GM12878 (cell line): ENCODE results near the gene NCAN. TPM values are rescaled to one million over a fixed set of nuclear protein-coding genes. Genes with fewer than 3 reads are reported as not detected.

Experiments used
- ATAC-seq: fragments of 200-7000 bp; cut with Tn5 transposase; 3 replicates; pipeline ENCODE4 v1.9.1; 2020; ENCODE audit warnings: mild to moderate bottlenecking, moderate library complexity
- BruUV-seq: library from RNA; stranded (reverse); fragments of 400-500 nt; replicated peaks from 2 replicates; lab custom pipeline; 2021; lab: Mats Ljungman, UMichigan
- CTCF ChIA-PET: fragments of 300-600 bp; sonication (Branson Sonifier 250); formaldehyde crosslinking; extraction: SDS; loops from one replicate; lab custom pipeline; 2021; ENCODE audit warnings: inconsistent platforms; lab: Yijun Ruan, JAX
- POLR2A ChIA-PET: fragments of 350-600 bp; formaldehyde crosslinking; extraction: SDS; loops from one replicate; lab custom pipeline; 2021; ENCODE audit warnings: inconsistent platforms; lab: Charles Lee
- RAD21 ChIA-PET: fragments of 300-600 bp; sonication (Branson Sonifier 250); formaldehyde crosslinking; loops from one replicate; lab custom pipeline; 2023; ENCODE audit warnings: antibody characterized with exemption; ENCODE audit not compliant: unreplicated experiment; lab: Charles Lee
- SMC1A ChIA-PET: fragments of 300-600 bp; sonication (Branson Sonifier 250); formaldehyde crosslinking; loops from one replicate; lab custom pipeline; 2023; ENCODE audit not compliant: unreplicated experiment, uncharacterized antibody; lab: Charles Lee
- DNase-seq: peaks from one replicate; pipeline ENCODE4 v3.0.0-alpha.2; 2011; ENCODE audit warnings: low read depth, low spot score
- FAIRE-seq: peaks from 3 replicates; lab custom pipeline; 2011; peaks lifted over from hg19 to GRCh38; lab: Jason Lieb, UNC
- H2AFZ ChIP-seq: 2 replicates; pipeline ENCODE4 v1.6.0; 2011; ENCODE audit warnings: low read depth, low read length, control low read depth; ENCODE audit not compliant: control insufficient read depth
- H3K27ac ChIP-seq: 2 replicates; pipeline ENCODE4 v1.5.1; 2011; ENCODE audit warnings: control low read depth; ENCODE audit not compliant: control insufficient read depth, insufficient read depth
- H3K27me3 ChIP-seq, 2 experiments: replicated peaks in 1 of 2; 2 replicates each; pipeline versions ENCODE4 v1.6.0 to v1.6.1; 2011; ENCODE audit warnings: low read length in 1 of 2; ENCODE audit not compliant: control insufficient read depth in 2 of 2, insufficient read depth in 2 of 2
- H3K36me3 ChIP-seq, 2 experiments: 2 replicates each; pipeline ENCODE4 v1.5.1; 2011; ENCODE audit warnings: low read length in 1 of 2; ENCODE audit not compliant: control insufficient read depth in 2 of 2, insufficient read depth in 2 of 2
- H3K4me1 ChIP-seq: 2 replicates; pipeline ENCODE4 v1.6.1; 2011; ENCODE audit warnings: mild to moderate bottlenecking, low read length, moderate library complexity, mixed read lengths; ENCODE audit not compliant: control insufficient read depth, insufficient read depth
- H3K4me2 ChIP-seq: 2 replicates; pipeline ENCODE4 v1.6.0; 2011; ENCODE audit warnings: control low read depth; ENCODE audit not compliant: control insufficient read depth, insufficient read depth
- H3K4me3 ChIP-seq: fragments of 200-600 bp; sonication (generic); 2 replicates; pipeline ENCODE4 v1.5.1; 2016
- H3K79me2 ChIP-seq: 2 replicates; pipeline ENCODE4 v1.6.0; 2011; ENCODE audit warnings: low read length; ENCODE audit not compliant: control insufficient read depth, insufficient read depth
- H3K9ac ChIP-seq: 2 replicates; pipeline ENCODE4 v1.8.0; 2011; ENCODE audit warnings: low read length, control low read depth, mixed read lengths; ENCODE audit not compliant: control insufficient read depth, insufficient read depth
- H3K9me3 ChIP-seq: replicated peaks from 3 replicates; pipeline ENCODE4 v1.5.1; 2011; ENCODE audit warnings: mild to moderate bottlenecking, low read length; ENCODE audit not compliant: control insufficient read depth, insufficient read depth
- H4K20me1 ChIP-seq: 2 replicates; pipeline ENCODE4 v1.6.0; 2011; ENCODE audit not compliant: control insufficient read depth, insufficient read depth
- ATF7 ChIP-seq: fragments of 450-650 bp; IDR thresholded peaks from 2 replicates; pipeline ENCODE4 v1.6.1; 2016; ENCODE audit warnings: low read depth, mild to moderate bottlenecking
- BACH1 ChIP-seq: fragments of 450-650 bp; IDR thresholded peaks from 2 replicates; pipeline ENCODE4 v1.6.1; 2017; ENCODE audit warnings: mild to moderate bottlenecking, borderline replicate concordance
- BHLHE40 ChIP-seq, 2 experiments: fragments of 450-650 bp in 1 of 2; IDR thresholded peaks; 2 replicates each; pipeline ENCODE4 v1.6.1; 2011 to 2017; ENCODE audit warnings: low read depth in 2 of 2, borderline replicate concordance in 1 of 2, improper control_type of control experiment in 1 of 2, low read length in 1 of 2, mild to moderate bottlenecking in 1 of 2
- BRCA1 ChIP-seq: IDR thresholded peaks from 2 replicates; pipeline ENCODE4 v1.6.1; 2011; ENCODE audit warnings: low read depth, low read length, improper control_type of control experiment
- EZH2 ChIP-seq: IDR thresholded peaks from 2 replicates; pipeline ENCODE4 v1.6.1; 2012; ENCODE audit warnings: low read depth, mild to moderate bottlenecking, control low read depth, inconsistent platforms, low read length, borderline replicate concordance; ENCODE audit not compliant: control insufficient read depth
- HCFC1 ChIP-seq: fragments of 150-350 bp; IDR thresholded peaks from 2 replicates; pipeline ENCODE4 v1.6.1; 2014; ENCODE audit warnings: low read length
- MYB ChIP-seq: fragments of 150-350 bp; IDR thresholded peaks from 2 replicates; pipeline ENCODE4 v1.6.1; 2014; ENCODE audit warnings: mild to moderate bottlenecking, low read depth, low read length, borderline replicate concordance
- MYC ChIP-seq: IDR thresholded peaks from 2 replicates; pipeline ENCODE4 v1.6.1; 2011; ENCODE audit warnings: mild to moderate bottlenecking, low read length, moderate library complexity, inconsistent platforms; ENCODE audit not compliant: insufficient read depth, insufficient replicate concordance, insufficient read length, severe bottlenecking
- NFYA ChIP-seq: IDR thresholded peaks from 2 replicates; pipeline ENCODE4 v1.6.1; 2011; ENCODE audit warnings: low read depth, mild to moderate bottlenecking, low read length, improper control_type of control experiment, borderline replicate concordance
- PRDM15 ChIP-seq: fragments of 450-650 bp; formaldehyde crosslinking; IDR thresholded peaks from 2 replicates; pipeline ENCODE4 v1.4.0; 2020; ENCODE audit warnings: mild to moderate bottlenecking, moderate library complexity
- SREBF2 ChIP-seq: IDR thresholded peaks from 2 replicates; pipeline ENCODE4 v1.6.1; 2012; ENCODE audit warnings: mild to moderate bottlenecking, low read length
- SUPT20H ChIP-seq: IDR thresholded peaks from 2 replicates; pipeline ENCODE4 v1.6.1; 2011; ENCODE audit warnings: low read depth, mild to moderate bottlenecking, low read length, moderate library complexity, borderline replicate concordance; ENCODE audit not compliant: control insufficient read depth
- TAF1 ChIP-seq: IDR thresholded peaks from 2 replicates; pipeline ENCODE4 v1.6.1; 2011; ENCODE audit warnings: mild to moderate bottlenecking, low read depth, low read length, borderline replicate concordance
- USF1 ChIP-seq: IDR thresholded peaks from 2 replicates; pipeline ENCODE4 v1.6.1; 2011; ENCODE audit warnings: borderline replicate concordance, low read depth, mild to moderate bottlenecking, moderate library complexity, mixed read lengths, low read length; ENCODE audit not compliant: insufficient read depth; ENCODE audit errors: extremely low read length
- ZNF687 ChIP-seq: fragments of 450-650 bp; IDR thresholded peaks from 2 replicates; pipeline ENCODE4 v1.6.1; 2017; ENCODE audit warnings: mild to moderate bottlenecking, moderate library complexity
- WGBS: methylation state at CpG from one replicate; pipeline ENCODE4 v1.1.6; 2016; ENCODE audit warnings: low lambda C conversion rate; ENCODE audit not compliant: insufficient replicate concordance, insufficient coverage; ENCODE audit errors: missing lambda C conversion rate; 5-methylcytosine and 5-hydroxymethylcytosine counted together
- in situ Hi-C: fragments of 300-500 bp; cut with MboI; formaldehyde crosslinking; loops from 9 replicates; pipeline ENCODE4 v1.14.3; 2018; ENCODE audit warnings: mixed read lengths
- intact Hi-C: fragments of 100-400 bp; cut with micrococcal nuclease; formaldehyde crosslinking; loops from one replicate; pipeline ENCODE4 v1.14.2; 2022; ENCODE audit not compliant: unreplicated experiment
- polyA plus RNA-seq, 11 experiments: library from polyadenylated mRNA; depleted of rRNA in 4 of 11; unstranded in 6 of 11; stranded (reverse) in 5 of 11; fragments of >200 nt; fragmentation: Nextera tagmentation in 4 of 11; fragmentation: Illumina TruSeq in 1 of 11; extraction: Ambion mirVana in 4 of 11; extraction: Trizol in 1 of 11; gene quantifications; 1 replicate in 1 of 11; 2 replicates in 10 of 11; pipeline versions ENCODE4 v1.2.1 to v1.2.3, GENCODE V29; 2011 to 2016; ENCODE audit warnings: inconsistent platforms in 2 of 11, missing spikeins in 2 of 11, low read depth in 1 of 11
- total RNA-seq, 4 experiments: library from RNA; depleted of rRNA in 3 of 4; stranded (reverse); fragments of >200 nt in 3 of 4; fragmentation: Illumina TruSeq in 1 of 4; extraction: Trizol in 1 of 4; gene quantifications; 2 replicates each; pipeline versions ENCODE4 v1.2.1 to v1.2.3, GENCODE V29; 2013 to 2021

The NCAN gene
- total and polyA plus RNA-seq, 10 of the 15 experiments (the other 5 are each of a cell fraction or from before 2014, with no cell fraction given), result 0.02 to 0.34 (median 0.12) TPM; not detected in 1

- DNase-seq (no peak), FAIRE-seq (no peak), ATAC-seq (no peak)
- H3K27me3 ChIP-seq, result no peaks in the 10 kb centered on the region
- in situ Hi-C loops (no loop called here), intact Hi-C loops (no loop called here)
- BruUV-seq, result no TSS peak
- no peaks in the 10 kb centered on the region for H3K4me1 ChIP-seq
- POLR2A ChIA-PET, result no interaction called here
- H3K79me2 ChIP-seq, result no peaks in the 10 kb centered on the region
- H3K27ac ChIP-seq, result no peak overlapping the region
- no peak overlapping the region for H3K4me2 ChIP-seq
- WGBS, result 84% methylated on average over 16 of the region's 16 CpGs
- CTCF ChIA-PET, result no interaction called here
- SMC1A ChIA-PET, result no interaction called here
- H3K9me3 ChIP-seq, result no peaks in the 10 kb centered on the region
- no peak overlapping the region for H2AFZ ChIP-seq
- RAD21 ChIA-PET, result no interaction called here
- H3K4me3 ChIP-seq, result no peak overlapping the region
- no peaks in the 10 kb centered on the region for H4K20me1 ChIP-seq
- H3K36me3 ChIP-seq, result peaks cover 4 to 19% of the 10 kb centered on the region in 2 experiments; a peak in 3 of 4 replicates
- no peak overlapping the region for H3K9ac ChIP-seq
- TF ChIP-seq SUPT20H, result no peak
- TF ChIP-seq PRDM15 (CRISPR knock-in tag), result no peak
- no peak for TF ChIP-seq BHLHE40 (IDR thresholded peaks at IDR 0.05; ENCODE audit: borderline replicate concordance in 1 of 2, low read depth in 2 of 2, low read length in 1 of 2)
- no peak for TF ChIP-seq MYB
- no peak for TF ChIP-seq NFYA
- TF ChIP-seq TAF1, result no peak
- TF ChIP-seq ZNF687, result no peak
- no peak for TF ChIP-seq BACH1
- no peak for TF ChIP-seq ATF7
- no peak for TF ChIP-seq BRCA1
- TF ChIP-seq SREBF2, result no peak
- TF ChIP-seq HCFC1, result no peak
- no peak for TF ChIP-seq USF1
- TF ChIP-seq MYC, result no peak
- no peak for TF ChIP-seq EZH2
These were observed 68.8 kb downstream of the NCAN start for GRCh38 chr19:19280561-19280960.
